GM12878 (cell line): ENCODE data around the gene TMEM53. TPM values are rescaled to one million over a fixed set of nuclear protein-coding genes. Genes with fewer than 3 reads are reported as not detected.

Experiments used
- ASH2L ChIP-seq: fragments of 300-600, 200-600 bp; sonication (generic); IDR thresholded peaks from 2 replicates; pipeline ENCODE4 v1.6.1; 2017; ENCODE audit warnings: low read depth, mild to moderate bottlenecking, borderline replicate concordance
- BCLAF1 ChIP-seq: fragments of 450-650 bp; IDR thresholded peaks from 2 replicates; pipeline ENCODE4 v1.6.1; 2017; ENCODE audit warnings: antibody characterized with exemption, mild to moderate bottlenecking, moderate library complexity
- E4F1 ChIP-seq: fragments of 450-650 bp; IDR thresholded peaks from 2 replicates; pipeline ENCODE4 v1.6.1; 2018; ENCODE audit warnings: borderline replicate concordance, mild to moderate bottlenecking; ENCODE audit not compliant: partially characterized antibody
- EED ChIP-seq: sonication (generic); IDR thresholded peaks from 2 replicates; pipeline ENCODE4 v1.6.1; 2016; ENCODE audit warnings: antibody characterized with exemption, low read depth
- NFIC ChIP-seq: IDR thresholded peaks from 2 replicates; pipeline ENCODE4 v1.6.1; 2012; ENCODE audit warnings: low read depth, mild to moderate bottlenecking, inconsistent platforms, low read length, moderate library complexity
- NR2C2 ChIP-seq: IDR thresholded peaks from 2 replicates; pipeline ENCODE4 v1.6.1; 2011; ENCODE audit warnings: borderline replicate concordance, low read depth; ENCODE audit not compliant: control insufficient read depth, insufficient read length
- PBX3 ChIP-seq: IDR thresholded peaks from 2 replicates; pipeline ENCODE4 v1.6.1; 2011; ENCODE audit warnings: mild to moderate bottlenecking, low read depth, low read length, moderate library complexity; ENCODE audit not compliant: insufficient replicate concordance
- SKIL ChIP-seq: fragments of 450-650 bp; IDR thresholded peaks from 2 replicates; pipeline ENCODE4 v1.6.1; 2017; ENCODE audit warnings: mild to moderate bottlenecking, low read depth, inconsistent platforms; ENCODE audit not compliant: poor library complexity, severe bottlenecking
- SUZ12 ChIP-seq: fragments of 200-600 bp; sonication (generic); IDR thresholded peaks from one replicate; pipeline ENCODE4 v1.6.1; 2018; ENCODE audit warnings: antibody characterized with exemption, mild to moderate bottlenecking; ENCODE audit not compliant: unreplicated experiment
- ZNF217 ChIP-seq: fragments of 450-650 bp; IDR thresholded peaks from 2 replicates; pipeline ENCODE4 v1.6.1; 2017; ENCODE audit warnings: antibody characterized with exemption, mild to moderate bottlenecking
- ZNF384 ChIP-seq: IDR thresholded peaks from 2 replicates; pipeline ENCODE4 v1.6.1; 2012; ENCODE audit warnings: low read depth, mild to moderate bottlenecking, low read length, improper control_type of control experiment, borderline replicate concordance
- polyA plus RNA-seq, 11 experiments: library from polyadenylated mRNA; depleted of rRNA in 4 of 11; unstranded in 6 of 11; stranded (reverse) in 5 of 11; fragments of >200 nt; fragmentation: Nextera tagmentation in 4 of 11; fragmentation: Illumina TruSeq in 1 of 11; extraction: Ambion mirVana in 4 of 11; extraction: Trizol in 1 of 11; gene quantifications; 1 replicate in 1 of 11; 2 replicates in 10 of 11; pipeline versions ENCODE4 v1.2.1 to v1.2.3, GENCODE V29; 2011 to 2016; ENCODE audit warnings: inconsistent platforms in 2 of 11, missing spikeins in 2 of 11, low read depth in 1 of 11
- total RNA-seq, 4 experiments: library from RNA; depleted of rRNA in 3 of 4; stranded (reverse); fragments of >200 nt in 3 of 4; fragmentation: Illumina TruSeq in 1 of 4; extraction: Trizol in 1 of 4; gene quantifications; 2 replicates each; pipeline versions ENCODE4 v1.2.1 to v1.2.3, GENCODE V29; 2013 to 2021
- TF ChIP-seq, protein P1 (sequence below): IDR thresholded peaks from 2 replicates; pipeline ENCODE4 v1.6.1; 2012; ENCODE audit warnings: low read depth, low read length, improper control_type of control experiment
- TF ChIP-seq, protein P2 (sequence below): IDR thresholded peaks from 2 replicates; pipeline ENCODE4 v1.6.1; 2012; ENCODE audit warnings: low read length, inconsistent platforms

Gene TMEM53
- total and polyA plus RNA-seq, 10 of the 15 experiments (the other 5 are each of a cell fraction or from before 2014, with no cell fraction given): 3.1 to 23.9 (median 11.1) TPM

- TF ChIP-seq E4F1 (no peak), ASH2L (no peak), SKIL (no peak), SUZ12 (no peak), NFIC (no peak), ZNF384 (no peak), PBX3 (no peak), BCLAF1 (no peak), NR2C2 (no peak), ZNF217 (no peak), EED (peak; percentile 60; the same call in 1 of the 2 replicates)
- TF ChIP-seq, protein P1, sequence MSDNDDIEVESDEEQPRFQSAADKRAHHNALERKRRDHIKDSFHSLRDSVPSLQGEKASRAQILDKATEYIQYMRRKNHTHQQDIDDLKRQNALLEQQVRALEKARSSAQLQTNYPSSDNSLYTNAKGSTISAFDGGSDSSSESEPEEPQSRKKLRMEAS: no peak
- TF ChIP-seq, protein P2, sequence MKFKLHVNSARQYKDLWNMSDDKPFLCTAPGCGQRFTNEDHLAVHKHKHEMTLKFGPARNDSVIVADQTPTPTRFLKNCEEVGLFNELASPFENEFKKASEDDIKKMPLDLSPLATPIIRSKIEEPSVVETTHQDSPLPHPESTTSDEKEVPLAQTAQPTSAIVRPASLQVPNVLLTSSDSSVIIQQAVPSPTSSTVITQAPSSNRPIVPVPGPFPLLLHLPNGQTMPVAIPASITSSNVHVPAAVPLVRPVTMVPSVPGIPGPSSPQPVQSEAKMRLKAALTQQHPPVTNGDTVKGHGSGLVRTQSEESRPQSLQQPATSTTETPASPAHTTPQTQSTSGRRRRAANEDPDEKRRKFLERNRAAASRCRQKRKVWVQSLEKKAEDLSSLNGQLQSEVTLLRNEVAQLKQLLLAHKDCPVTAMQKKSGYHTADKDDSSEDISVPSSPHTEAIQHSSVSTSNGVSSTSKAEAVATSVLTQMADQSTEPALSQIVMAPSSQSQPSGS: no peak
- TF ChIP-seq, all 136 proteins: peak for 12
Measured at GRCh38 chr1:44707959-44708831, 33.9 kb upstream of the TMEM53 start (continued).
